NCI-H2227 treated with DMSO at 0.1 percent for 48 hours (cell line): ENCODE results near the gene MBOAT2.
"Not testable (repeated sequence)": the region's sequence is repeated elsewhere in the genome, so short reads cannot be mapped to it uniquely, and the experiment has no call there.

Source experiments
- DNase-seq: peaks from one replicate; lab custom pipeline; 2025; lab: John Stamatoyannopoulos, UW

MBOAT2 gene

DNA sequence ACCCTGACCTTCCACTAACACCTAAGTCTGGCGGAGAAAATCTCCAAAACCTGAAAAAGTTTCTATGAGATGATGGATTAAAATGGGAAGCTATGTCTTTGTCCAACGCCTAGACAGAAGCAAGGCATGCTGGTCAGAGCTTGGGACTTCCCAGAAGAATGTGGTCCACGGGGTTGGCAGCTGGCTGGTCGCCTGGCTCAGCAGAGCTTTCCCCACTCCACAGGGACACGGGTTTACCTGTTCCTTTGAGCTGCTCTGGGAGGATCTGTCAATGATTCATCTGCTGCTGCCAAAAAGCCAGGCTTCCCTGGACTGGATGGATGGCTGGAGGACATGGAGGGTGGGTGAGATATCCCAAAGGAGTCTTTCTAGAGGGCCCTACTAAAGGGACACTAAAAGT, 10.8 kb downstream of the MBOAT2 start:
- no peak for DNase-seq

DNA sequence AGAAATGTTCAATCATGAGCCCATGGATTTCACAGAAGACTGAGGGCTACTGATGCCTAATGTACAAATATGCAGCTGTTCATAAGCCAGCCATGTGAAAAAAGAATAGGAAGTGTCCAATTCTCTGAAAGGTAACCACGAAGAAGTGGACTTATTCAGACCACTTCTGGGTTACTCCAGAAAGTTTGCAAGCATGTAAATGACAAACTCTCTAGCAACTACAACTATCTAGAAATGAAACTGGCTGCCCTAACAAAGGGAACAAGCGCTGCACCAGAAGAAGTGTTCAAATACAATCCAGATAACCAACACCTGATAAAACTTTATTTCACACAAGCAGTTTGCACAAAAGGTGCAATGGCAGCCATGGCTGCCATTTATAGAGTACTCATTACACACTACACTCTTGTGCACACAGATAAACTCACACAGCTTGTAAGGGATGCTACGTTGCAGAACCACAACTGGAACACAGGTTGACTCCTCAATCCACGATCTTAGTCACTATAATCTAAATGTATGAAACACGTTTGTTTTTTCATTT, 13.9 kb downstream of the MBOAT2 start:
- no peak for DNase-seq

DNA sequence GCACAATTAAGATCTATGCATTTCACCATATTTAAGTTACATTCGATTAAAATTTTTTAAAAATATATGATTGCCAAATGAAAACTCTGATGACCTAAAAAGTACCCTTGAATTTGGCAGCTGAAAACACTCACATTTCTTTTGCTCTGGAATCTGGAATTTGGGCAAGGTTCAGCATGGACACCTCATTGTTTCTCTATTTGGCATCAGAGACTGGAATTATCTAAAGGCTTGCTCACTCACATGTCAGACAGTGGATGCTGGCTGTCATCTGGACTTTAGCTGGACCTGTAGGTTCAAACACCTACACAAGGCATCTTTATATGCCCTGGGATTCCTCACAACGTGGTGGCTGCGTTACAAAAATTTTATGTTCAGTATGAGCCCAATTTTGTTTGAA, 16.1 kb downstream of the MBOAT2 start:
- no peak for DNase-seq

DNA sequence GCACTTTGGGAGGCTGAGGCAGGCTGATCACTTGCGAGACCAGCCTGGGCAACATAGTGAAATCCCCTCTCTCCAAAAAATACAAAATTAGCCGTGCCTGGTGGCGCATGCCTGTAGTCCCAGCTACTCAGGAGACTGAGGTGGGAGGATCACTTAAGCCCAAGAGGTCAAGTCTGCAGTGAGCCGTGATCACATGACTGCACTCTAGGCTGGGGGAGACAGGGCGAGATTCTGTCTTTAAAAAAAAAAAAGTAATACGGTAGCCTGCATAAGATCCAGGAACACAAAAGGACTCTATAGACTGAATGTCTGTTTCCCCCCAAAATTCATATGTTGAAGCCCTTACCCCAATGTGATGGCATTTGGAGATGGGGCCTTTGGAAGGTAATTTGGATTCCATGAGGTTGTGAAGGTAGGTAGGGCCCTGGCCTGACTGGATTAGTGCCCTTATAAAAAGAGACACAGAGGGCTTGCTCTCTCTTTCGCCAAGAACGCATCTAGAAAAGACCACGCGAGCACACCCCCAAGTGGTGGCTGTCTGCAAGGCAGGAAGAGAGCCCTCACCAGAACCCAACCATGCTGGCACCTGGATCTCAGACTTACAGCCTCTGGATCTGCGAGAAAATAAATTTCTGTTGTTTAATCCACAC, 17.0 kb downstream of the MBOAT2 start:
- no peak for DNase-seq

DNA sequence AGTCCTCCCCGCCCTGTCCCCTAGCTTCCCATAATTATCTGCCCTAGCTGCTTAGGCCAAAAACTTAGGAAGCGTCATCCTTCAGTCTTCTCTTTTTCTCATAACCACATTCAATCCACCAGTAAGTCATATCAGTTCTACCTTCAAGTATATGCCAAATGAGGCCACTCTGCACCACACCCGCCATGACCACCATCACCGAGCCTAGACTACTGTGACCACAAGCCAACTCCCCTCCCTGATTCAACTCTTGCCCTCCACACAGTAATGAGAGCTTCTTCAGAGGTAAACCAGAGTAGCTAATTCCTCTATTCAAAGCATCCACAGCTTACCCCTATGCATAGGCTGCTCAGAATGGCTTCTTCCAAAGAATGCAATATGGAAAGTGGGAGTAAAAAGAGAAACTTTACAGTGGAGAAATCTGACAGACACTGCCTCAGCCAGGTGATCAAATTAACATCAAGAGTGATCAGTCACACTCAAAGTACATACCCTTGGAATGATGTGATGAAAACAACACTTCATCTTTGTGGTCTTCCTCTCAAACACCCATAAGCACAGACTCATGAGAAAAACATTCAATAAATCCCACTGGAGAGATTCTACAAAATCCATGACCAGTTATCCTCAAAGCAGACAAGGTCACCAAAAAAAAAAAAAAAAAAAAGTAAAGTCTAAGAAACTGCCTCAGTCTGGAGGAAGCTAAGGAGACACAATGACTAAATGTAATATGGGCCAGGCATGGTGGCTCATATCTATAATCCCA, 17.7 kb downstream of the MBOAT2 start:
- no peak for DNase-seq

DNA sequence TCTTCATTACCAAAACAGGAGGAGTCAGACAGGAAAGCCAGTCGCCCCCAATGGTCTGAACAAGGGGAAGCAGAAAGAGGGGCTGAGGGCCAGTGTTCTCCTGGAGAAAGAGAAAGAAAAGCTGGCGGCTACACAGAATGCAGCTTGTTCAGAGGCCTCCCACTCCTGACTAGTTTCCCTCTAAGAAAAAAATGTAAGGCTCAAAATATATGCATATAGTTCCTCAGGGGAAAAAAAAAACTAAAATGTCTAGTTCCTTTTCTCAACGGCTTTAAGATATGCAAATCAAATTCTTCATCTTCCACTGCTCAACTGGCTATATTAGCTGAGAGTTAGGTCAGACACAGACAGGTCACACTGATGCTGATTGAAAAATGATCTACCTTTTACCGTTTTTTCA, 18.6 kb downstream of the MBOAT2 start:
- no peak for DNase-seq

DNA sequence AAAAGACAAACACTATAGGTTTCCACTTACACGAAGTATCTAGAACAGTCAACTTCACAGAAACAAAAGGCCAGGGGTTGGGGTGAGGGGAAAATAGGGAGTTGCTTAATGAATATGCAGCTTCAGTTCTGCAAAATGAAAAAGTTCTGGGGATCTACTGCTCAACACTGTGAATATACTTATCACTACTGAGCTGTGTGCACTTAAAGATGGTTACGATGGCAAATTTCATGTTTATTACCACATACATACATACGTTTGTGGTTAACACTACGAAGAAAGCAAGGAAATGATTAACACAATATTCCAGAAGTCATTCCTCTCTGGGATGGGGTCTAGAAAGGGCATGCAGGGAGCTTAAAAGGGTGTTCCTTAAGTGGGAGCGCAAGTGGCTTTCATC, 19.3 kb downstream of the MBOAT2 start:
- DNase-seq: no peak

DNA sequence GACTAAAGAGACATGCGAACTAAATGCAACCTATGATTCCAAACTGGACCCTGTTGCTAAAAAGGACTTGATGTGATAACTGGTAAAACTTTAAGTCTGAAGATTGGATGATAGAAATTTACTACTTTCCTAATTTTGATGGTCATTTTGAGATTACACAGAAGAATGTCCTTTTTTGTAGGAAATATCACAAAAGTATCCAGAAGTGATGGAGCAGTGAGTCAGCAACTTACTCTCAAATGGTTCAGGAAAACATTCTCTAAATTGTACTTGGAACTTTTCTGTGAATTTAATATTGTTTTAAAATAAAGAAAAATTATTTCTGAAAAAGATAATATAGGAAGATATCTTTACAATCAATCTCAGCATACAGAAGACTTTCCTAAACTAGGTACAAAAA, 19.9 kb downstream of the MBOAT2 start:
- no peak for DNase-seq

DNA sequence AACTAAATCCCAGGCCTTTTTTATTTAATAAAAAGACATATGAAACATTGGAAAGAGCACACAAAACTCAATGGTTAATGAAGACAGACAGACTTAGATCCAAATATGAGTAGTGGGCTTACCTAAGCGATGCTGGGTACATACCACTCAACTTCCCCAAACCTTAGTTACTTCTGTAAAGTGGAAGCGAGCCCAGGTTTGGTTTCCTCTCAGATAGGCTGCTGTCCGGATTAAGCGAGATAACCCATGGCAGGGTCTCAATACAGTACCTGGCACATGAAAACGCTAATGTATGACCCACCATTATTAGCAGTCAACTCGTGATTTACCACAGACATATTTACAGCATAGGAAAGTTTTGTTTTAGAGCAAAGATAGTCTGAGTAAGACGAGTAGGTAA, 21.6 kb downstream of the MBOAT2 start:
- no peak for DNase-seq

DNA sequence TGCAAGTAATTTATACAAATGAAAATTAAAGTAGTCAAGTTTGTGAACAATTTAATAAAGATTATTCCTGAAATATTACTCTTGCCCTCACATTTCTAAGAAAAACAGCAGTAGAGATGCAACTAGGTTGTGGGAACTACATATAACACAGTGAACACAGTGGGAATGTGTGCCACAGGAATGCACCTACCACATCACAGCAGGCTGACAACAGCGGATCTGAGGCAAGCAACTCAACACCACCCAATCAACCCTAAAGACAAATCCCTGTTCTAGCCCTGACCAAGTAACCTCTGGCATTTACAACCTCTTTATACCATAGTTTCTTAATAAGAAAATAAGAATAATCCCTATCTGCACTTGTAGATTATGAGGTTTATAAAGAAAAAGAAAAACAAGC, 23.4 kb downstream of the MBOAT2 start:
- no peak for DNase-seq

DNA sequence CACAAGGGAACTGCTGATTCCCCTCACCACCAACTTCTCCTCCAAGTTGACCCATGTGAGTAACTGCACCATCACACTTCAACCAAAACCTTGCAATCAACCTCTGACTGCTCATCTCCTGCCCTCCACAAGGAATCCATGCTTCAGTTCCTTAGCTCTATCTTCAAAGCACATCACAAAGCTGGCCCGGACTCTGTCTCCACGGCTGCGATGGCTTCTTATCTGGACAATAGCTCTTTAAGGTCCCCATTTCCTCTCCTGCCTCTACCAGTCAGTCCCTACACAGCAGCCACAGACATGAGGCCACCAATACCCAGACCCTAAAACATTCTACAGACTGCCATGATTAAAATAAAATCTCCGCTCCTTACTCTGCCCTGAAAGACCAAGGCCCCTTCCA, 25.7 kb downstream of the MBOAT2 start:
- DNase-seq: no peak

DNA sequence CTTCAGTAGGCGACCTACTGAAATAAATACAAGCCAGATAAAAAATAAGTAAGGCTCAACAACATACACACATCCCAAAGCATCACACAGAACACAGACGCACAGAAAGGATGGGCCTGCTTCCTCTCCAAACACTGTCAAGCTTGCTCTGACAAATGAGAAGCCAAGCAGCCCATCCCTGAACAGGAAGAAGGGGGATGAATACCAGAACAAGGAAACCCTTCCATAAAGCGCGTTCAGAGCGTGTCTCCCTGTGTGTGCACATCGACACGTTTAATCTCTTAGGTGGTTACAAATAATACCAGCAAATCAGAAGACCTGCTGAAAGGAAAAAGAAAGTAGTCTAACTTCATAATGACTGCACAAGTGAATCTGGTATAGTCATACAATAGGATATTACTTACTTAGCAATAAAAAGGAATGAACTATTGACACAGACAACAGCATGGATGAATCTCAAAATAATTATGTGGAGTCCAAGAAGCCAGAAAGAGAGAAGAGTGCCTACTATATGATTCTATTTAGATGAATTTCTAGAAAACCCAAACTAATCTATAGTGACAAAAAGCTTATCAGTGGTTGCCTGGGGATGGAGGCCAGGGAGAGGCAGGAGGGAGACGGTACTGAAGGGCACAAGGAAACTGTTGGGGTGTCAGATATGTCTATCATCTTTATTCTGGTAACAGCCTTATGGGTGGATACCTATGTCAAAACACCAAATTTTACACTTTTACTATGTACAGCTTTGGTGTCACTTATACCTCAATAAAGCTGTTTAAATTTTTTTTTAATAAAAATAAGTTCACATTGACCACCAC, 26.8 kb downstream of the MBOAT2 start:
- peak; percentile 6 for DNase-seq

DNA sequence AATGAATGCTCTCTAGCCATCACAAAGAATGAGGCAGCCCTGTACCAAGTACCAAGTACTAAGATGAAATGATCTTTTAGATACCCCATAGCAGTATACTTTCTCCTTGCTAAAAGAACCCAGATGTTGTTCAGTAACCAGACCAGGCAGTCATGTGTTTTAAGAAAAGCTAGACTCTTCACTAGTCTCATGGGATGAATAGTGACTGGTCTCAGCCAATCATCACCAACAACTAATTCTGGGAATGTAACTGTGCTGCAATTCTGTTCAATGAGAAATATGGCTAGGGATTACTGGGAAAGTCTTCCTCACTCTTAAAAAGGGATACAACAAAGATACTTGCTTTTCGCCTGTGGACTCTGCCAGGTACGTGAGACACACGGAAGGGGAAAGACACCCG, 29.5 kb downstream of the MBOAT2 start:
- no peak for DNase-seq

DNA sequence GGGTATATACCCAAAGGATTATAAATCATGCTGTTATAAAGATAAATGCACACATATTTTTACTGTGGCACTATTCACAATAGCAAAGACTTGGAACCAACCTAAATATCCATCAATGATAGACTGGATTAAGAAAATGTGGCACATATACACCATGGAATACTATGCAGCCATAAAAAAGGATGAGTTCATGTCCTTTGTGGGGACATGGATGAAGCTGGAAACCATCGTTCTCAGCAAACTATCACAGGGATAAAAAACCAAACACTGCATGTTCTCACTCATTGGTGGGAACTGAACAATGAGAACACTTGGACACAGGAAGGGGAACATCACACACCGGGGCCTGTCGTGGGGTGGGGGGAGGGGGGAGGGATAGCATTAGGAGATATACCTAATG, 30.5 kb downstream of the MBOAT2 start:
- DNase-seq: not testable (repeated sequence)

DNA sequence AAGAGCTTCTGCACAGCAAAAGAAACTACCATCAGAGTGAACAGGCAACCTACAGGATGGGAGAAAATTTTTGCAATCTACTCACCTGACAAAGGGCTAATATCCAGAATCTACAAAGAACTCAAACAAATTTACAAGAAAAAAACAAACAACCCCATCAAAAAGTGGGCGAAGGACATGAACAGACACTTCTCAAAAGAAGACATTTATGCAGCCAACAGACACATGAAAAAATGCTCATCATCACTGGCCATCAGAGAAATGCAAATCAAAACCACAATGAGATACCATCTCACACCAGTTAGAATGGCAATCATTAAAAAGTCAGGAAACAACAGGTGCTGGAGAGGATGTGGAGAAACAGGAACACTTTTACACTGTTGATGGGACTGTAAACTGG, 30.9 kb downstream of the MBOAT2 start:
- not testable (repeated sequence) for DNase-seq

DNA sequence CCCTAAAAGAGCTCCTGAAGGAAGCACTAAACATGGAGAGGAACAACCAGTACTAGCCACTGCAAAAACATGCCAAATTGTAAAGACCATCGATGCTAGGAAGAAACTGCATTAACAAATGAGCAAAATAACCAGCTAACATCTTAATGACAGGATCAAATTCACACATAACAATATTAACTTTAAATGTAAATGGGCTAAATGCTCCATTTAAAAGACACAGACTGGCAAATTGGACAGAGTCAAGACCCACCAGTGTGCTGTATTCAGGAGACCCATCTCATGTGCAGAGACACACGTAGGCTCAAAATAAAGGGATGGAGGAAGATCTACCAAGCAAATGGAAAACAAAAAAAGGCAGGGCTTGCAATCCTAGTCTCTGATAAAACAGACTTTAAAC, 34.1 kb downstream of the MBOAT2 start:
- DNase-seq: not testable (repeated sequence)

DNA sequence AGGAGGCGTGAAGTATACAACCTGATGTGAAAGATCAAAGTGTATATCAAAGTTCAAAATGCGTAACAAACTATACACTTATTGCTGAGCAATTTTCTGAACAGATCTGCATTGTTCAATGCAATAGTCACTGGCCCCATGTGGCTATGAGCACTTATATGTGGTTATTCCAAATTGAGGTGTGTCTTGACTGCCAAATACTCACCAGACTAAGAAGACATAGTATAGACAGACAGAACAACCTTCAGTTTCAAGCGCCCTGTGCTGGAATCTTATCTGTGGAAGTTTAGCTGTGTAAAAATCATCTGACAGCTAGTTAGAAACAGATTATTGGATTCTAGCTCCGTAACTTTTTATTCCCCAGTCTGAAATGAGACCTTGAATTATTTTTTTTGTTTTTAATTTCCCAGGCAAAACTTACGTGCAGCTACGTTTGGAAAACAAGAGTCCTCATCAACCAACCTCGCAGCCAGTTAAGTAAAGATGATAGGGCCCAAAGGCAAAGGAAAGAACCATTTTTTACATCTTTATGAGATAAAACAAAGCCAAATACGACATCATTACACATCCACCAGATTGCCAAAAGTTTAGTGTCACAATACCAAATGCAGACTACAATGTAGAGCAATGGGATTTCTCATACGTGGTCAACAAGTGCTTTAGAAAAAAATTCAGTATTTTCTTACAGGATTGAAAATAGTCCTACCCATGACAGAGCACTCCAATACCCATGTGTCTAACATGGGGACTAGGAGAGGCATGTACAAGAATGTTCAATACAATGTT, 37.2 kb downstream of the MBOAT2 start:
- no peak for DNase-seq

DNA sequence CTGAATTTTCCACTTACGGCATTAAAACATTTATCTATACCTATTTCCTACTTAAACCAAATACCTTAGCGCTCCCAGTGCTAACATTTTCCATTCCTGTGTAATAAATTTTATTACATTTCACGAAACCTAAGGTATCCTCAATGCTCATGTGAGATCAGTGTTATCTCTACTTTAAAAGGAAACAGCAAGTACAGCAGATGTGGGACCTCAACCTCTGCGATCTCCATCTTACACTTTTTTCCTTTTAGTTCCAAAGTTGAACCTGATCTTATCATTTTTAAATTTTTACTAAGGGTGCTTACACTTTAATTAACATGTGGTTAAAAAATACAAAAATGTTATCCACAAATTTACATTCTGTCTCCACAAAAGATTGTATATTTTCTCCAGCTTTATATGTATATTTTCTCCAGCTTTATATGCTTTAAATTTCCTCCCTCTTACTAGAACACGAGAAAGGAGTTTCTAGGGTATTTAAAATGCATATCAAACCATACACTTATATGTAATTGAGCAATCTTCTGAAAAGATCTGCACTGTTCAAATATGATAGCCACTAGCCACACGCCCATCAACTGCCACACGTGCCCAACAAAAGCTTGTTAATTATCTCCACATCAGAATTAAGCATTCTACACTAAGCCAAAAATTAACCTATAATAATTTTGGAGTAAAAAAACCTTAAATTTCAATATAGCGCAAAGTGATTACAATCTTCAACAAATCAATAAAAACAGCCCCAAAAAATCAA, 38.1 kb downstream of the MBOAT2 start:
- DNase-seq: no peak

DNA sequence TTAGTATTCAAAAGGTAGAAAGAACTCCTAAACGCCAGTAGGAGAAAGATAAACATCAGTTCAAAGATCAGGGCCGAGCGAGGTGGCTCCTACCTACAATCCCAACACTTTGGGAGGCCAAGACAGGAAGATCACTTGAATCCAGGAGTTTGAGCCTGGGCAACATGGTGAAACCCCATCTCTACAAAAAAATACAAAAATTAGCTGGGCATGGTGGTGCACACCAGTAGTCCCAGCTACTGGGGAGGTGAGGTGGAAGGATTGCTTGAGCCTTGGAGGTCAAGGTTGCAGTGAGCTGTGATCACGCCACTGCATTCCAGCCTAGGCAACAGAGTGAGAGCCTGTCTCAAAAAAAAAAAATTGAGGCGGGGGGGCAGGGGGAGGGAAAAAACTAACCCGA, 40.6 kb downstream of the MBOAT2 start:
- no peak for DNase-seq

DNA sequence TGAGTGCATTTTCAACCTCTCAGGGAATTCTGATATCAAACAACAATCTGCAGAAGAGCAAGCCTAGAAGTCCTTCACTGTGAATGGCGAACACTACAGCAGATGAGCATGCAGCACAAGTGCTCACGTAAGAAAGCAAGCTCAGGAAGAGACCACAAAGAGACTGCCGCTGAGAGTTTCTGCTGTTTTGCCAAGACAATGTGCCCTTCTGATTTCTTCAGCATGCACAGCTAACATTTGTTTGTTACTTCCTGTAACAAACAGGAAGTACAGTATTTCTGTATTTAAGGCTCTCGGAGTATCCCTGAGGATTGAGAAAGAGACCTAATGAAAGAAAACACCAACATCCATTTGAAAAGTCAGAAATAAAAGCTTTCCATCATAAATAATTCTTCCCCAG, 45.9 kb downstream of the MBOAT2 start:
- no peak for DNase-seq

DNA sequence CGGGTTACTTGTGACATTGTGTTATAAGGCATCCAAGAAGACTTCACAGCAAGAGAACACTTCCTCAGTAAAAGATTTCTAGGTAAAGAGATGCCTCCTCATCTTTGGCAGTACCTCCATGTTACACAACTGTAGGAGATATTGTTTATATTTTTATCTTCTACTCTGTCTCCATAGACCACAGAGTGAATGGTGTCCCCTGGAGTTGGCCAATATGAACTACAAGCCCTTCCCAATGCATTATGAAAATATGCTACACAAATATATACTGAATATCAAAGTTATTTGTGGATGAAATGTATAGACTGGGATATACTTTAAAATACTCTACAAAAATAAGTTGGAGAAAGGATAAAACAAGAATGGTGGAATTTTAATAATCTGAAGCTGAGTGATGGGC, 46.7 kb downstream of the MBOAT2 start:
- DNase-seq: no peak
